Measurements from ENCODE around the gene CDH4.
"Not testable (repeated sequence)": the region's sequence is repeated elsewhere in the genome, so short reads cannot be mapped to it uniquely, and the experiment has no call there.

The CDH4 gene

DNA sequence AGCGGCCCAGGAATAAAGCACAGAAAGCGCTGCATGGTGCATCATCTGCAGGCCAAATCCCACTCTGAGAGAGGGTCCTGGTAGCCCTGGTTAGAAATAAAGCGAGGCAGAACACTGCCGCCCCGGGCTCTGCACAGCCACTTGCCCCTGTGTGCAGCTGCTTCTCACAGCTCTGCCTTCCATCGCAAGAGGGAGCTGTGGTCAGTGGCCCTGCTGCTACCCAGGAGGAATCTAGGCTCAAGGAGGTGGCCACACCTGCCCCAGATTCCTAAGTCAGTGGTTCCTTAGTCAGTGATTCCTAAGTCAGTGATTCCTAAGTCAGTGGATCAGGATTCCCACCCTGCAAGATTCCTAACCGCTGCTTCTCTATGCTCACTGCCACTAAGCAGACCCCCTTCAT is 8.8 kb downstream of the CDH4 start:
- Mint-ChIP-seq H3K9me3 (no peaks in the 10 kb centered on the region), H3K36me3 (ENCODE audit: low read depth) (no peaks in the 10 kb centered on the region), H3K27ac (no peak overlapping the region), H3K4me1 (ENCODE audit: low read depth) (no peaks in the 10 kb centered on the region), H3K4me3 (no peak overlapping the region), H3K27me3 (ENCODE audit: low read depth) (peaks cover 2% of the 10 kb centered on the region)
- no peak for DNase-seq (ENCODE audit: low spot score)

DNA sequence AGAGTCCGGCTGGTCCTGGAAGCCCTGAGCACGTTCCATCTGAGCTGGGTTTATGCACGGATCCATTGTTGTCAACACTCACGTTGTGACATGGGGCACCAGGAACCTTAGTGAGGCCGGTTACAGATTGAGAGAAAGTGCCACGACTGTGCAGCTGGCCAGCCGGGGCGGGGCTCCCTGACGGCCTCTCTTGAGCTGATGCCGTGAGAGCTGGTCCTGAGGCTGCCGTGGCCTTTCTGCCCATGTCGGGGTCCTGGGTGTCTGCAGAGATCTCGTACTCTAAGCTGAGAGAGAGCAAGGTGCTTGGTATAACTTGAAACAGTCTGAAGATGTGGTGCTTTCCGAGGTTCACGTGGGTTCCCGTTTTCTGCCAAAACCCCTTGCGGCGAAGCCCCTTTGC is 10.0 kb downstream of the CDH4 start:
- DNase-seq (ENCODE audit: low spot score) = no peak
- H3K9me3 Mint-ChIP-seq = no peaks in the 10 kb centered on the region
- no peak overlapping the region for H3K27ac Mint-ChIP-seq
- H3K4me3 Mint-ChIP-seq = no peak overlapping the region
- no peaks in the 10 kb centered on the region for H3K4me1 Mint-ChIP-seq (ENCODE audit: low read depth)
- no peaks in the 10 kb centered on the region for H3K27me3 Mint-ChIP-seq (ENCODE audit: low read depth)
- no peaks in the 10 kb centered on the region for H3K36me3 Mint-ChIP-seq (ENCODE audit: low read depth)

DNA sequence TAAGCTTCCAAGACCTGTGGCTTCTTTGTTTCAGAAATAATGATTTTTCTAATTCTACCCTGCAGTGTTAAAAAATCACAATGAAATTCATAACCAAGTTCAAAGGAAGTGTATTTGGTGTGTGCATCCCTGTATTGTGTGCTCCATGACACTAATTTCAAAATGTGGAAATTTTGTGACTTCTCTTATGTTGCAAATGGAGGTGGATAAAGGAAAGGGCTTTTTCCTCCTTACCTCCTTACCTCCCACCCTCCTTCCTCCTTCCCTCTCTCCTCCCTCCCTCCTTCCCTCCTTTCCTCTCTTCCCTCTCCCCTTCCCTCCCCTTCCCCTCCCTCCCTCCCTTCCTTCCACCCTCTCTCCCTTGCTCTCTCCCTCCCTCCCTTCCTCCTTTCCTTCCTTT is 10.5 kb downstream of the CDH4 start:
- H3K9me3 Mint-ChIP-seq = no peaks in the 10 kb centered on the region
- no peaks in the 10 kb centered on the region for H3K4me1 Mint-ChIP-seq (ENCODE audit: low read depth)
- no peak for DNase-seq (ENCODE audit: low spot score)
- H3K4me3 Mint-ChIP-seq = no peak overlapping the region
- no peaks in the 10 kb centered on the region for H3K36me3 Mint-ChIP-seq (ENCODE audit: low read depth)
- no peaks in the 10 kb centered on the region for H3K27me3 Mint-ChIP-seq (ENCODE audit: low read depth)
- H3K27ac Mint-ChIP-seq = no peak overlapping the region

DNA sequence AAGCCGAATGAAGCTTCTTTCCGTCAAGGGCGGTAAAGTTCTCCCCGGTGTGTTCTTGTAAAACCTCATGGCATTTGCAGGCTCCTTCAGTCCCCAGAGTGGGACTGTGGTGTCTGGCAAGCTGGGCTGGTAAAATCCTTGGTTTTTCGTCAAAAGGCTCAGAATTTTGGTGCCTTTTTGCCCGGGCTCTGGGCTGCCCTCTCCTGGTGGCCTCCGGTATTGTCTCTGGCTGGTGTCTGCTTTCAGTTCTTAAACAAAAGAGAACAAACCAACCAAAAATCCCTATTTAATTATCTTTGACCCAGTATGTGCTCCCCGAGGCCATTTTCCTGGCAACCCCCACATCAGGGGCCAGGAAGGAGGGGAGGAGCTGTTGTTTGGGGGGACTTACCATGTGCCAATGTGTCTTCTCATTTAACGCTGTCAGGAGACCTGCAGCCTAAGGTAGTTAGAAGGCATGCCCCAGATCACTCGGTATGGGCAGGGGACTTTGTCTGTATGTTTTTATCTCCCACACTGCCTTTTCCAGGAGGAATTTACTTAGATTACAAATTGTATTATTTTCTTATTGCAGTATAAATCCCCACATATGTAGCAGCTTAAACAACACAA is 11.1 kb downstream of the CDH4 start:
- Mint-ChIP-seq H3K27me3 (ENCODE audit: low read depth) (no peaks in the 10 kb centered on the region), H3K4me3 (no peak overlapping the region), H3K9me3 (no peaks in the 10 kb centered on the region), H3K27ac (no peak overlapping the region), H3K4me1 (ENCODE audit: low read depth) (no peaks in the 10 kb centered on the region), H3K36me3 (ENCODE audit: low read depth) (no peaks in the 10 kb centered on the region)
- DNase-seq (ENCODE audit: low spot score) = no peak

DNA sequence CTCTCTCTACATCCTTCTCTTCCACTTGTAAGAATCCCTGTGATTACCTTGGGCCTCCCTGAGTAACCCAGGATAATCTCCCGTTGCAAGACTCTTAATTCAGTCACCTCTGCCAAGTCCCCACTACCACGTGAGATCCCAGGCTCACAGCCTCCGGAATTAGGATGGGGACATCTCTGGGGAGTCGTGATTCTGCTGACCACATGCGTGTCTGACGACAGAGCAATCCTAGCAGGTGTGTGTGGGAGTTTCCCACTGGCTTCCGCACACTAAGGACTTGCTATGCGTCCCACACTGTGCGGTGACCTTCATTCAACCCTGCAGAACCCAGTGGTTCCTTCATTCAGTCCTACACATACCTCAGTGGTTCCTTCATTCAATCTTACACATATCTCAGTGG is 11.9 kb downstream of the CDH4 start:
- DNase-seq (ENCODE audit: low spot score) = no peak
- Mint-ChIP-seq H3K4me1 (ENCODE audit: low read depth) (no peaks in the 10 kb centered on the region), H3K27me3 (ENCODE audit: low read depth) (no peaks in the 10 kb centered on the region), H3K36me3 (ENCODE audit: low read depth) (no peaks in the 10 kb centered on the region), H3K4me3 (no peak overlapping the region), H3K27ac (no peak overlapping the region), H3K9me3 (no peaks in the 10 kb centered on the region)

DNA sequence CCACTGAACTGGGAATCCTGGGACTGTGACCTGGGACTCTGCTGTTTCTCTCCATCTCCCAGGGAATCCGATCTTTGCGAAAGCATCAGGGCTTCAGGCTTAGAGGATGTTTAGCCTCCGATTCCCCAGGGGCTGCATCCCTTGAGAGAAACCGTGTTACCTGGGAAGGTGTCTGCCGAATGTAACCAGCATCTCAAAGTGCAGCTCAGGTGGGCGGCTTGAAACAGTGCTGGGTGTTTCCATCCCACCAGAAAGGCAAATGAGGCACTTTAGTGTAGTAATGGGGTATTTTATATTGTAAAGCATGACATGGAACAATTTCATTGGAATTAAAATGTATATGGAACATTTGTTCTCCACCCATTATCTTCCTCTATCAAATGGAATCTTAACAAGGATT is 15.2 kb downstream of the CDH4 start:
- Mint-ChIP-seq H3K4me3 (no peak overlapping the region), H3K27ac (no peak overlapping the region), H3K9me3 (no peaks in the 10 kb centered on the region), H3K4me1 (ENCODE audit: low read depth) (no peaks in the 10 kb centered on the region), H3K36me3 (ENCODE audit: low read depth) (no peaks in the 10 kb centered on the region), H3K27me3 (ENCODE audit: low read depth) (no peaks in the 10 kb centered on the region)
- DNase-seq (ENCODE audit: low spot score) = no peak

DNA sequence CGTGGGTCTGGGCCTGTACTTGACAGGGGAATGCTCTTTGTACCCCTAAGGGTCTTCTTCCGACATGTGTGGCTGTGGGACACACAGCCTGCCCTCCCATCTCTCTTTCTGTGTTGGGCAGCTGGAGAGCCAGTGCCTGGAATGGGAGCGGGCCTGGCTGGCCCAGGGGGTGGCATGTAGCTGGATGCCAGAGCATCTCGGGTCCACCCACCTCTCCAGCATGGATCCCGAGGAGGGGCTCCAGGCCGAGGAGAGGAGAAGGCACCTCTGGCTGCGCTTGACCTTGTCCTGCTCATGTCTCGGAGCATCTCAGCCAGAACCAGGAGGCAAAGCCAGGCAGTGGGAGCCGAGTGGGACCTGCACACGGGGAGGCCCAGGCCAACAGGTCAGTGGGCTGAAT is 16.0 kb downstream of the CDH4 start:
- Mint-ChIP-seq H3K27ac (no peak overlapping the region), H3K4me3 (no peak overlapping the region), H3K36me3 (ENCODE audit: low read depth) (no peaks in the 10 kb centered on the region), H3K4me1 (ENCODE audit: low read depth) (no peaks in the 10 kb centered on the region), H3K27me3 (ENCODE audit: low read depth) (no peaks in the 10 kb centered on the region), H3K9me3 (no peaks in the 10 kb centered on the region)
- no peak for DNase-seq (ENCODE audit: low spot score)

DNA sequence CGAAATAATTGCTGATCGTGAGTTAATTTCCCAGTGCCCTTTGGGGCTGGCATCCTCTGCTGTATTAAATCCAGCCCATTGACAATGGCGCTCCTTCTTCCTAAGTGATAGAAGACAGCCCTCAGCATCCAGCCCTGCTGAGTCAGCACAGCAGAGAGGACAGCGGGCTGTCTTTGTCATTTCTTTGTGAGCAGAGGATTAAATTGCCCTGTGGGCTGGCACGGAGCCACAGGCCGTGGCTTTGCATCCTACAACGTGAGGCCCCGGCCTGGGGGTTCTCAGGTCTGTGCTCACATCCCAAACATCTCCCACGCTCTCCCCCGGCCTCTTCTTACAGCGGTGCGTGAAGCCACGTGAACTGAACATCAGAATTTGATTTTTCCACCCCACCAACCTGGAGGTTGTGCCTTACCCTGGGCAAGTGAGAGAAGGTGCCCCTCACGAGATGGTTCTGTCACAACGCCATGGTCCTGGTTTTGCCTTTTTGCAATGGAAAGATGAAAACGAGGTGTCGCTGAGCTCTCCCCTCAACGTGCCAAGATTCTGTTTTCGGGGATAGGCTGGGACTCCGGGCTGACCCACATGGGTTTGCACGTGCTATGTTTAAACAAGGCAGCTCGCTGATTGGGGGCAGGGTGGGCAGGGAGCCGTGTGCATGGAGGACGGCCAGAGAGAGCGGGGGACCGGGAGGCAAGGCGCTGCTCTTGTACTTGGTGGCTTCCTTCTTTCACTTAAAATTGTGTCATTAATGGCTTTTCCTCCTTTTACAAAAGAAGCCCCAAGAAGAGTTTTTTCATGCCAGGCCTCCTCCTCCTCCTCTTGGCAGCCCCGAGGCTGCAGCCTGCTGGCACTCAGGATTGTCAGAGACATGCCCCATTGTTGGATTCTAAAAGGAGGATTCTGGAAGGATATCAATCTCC is 19.5 kb downstream of the CDH4 start:
- Mint-ChIP-seq H3K36me3 (ENCODE audit: low read depth) (no peaks in the 10 kb centered on the region), H3K9me3 (peaks cover 13% of the 10 kb centered on the region), H3K27ac (no peak overlapping the region), H3K4me3 (no peak overlapping the region), H3K27me3 (ENCODE audit: low read depth) (no peaks in the 10 kb centered on the region), H3K4me1 (ENCODE audit: low read depth) (no peaks in the 10 kb centered on the region)
- no peak for DNase-seq (ENCODE audit: low spot score)

DNA sequence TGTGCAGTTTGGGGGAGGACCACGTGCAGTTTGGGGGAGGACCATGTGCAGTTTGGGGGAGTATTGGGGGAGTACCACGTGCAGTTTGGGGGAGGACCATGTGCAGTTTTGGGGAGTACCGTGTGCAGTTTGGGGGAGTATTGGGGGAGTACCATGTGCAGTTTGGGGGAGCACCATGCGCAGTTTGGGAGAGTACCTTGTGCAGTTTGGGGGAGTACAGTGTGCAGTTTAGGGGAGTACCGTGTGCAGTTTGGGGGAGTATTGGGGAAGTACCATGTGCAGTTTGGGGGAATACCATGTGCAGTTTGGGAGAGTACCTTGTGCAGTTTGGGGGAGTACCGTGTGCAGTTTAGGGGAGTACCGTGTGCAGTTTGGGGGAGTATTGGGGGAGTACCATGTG is 21.0 kb downstream of the CDH4 start:
- DNase-seq (ENCODE audit: low spot score); H3K36me3 Mint-ChIP-seq (ENCODE audit: low read depth); H3K27me3 Mint-ChIP-seq (ENCODE audit: low read depth); H3K4me1 Mint-ChIP-seq (ENCODE audit: low read depth); H3K27ac Mint-ChIP-seq; H3K4me3 Mint-ChIP-seq: not testable (repeated sequence)
- H3K9me3 Mint-ChIP-seq = peaks cover 13% of the 10 kb centered on the region

DNA sequence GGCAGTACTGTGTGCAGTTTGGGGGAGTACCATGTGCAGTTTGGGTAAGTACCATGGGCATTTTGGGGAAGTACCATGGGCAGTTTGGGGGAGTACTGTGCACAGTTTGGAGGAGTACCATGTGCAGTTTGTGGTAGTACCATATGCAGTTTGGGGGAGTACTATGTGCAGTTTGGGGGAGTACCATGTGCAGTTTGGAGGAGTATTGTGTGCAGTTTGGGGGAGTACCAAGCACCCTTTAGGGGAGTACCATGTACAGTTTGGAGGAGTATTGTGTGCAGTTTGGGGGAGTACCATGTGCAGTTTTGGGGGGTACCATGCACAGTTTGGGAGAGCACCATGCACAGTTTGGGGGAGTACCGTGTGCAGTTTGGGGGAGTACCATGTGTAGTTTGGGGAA is 21.6 kb downstream of the CDH4 start:
- H3K4me3 Mint-ChIP-seq; DNase-seq (ENCODE audit: low spot score); H3K27ac Mint-ChIP-seq; H3K4me1 Mint-ChIP-seq (ENCODE audit: low read depth); H3K27me3 Mint-ChIP-seq (ENCODE audit: low read depth); H3K36me3 Mint-ChIP-seq (ENCODE audit: low read depth): not testable (repeated sequence)
- H3K9me3 Mint-ChIP-seq = peaks cover 13% of the 10 kb centered on the region

DNA sequence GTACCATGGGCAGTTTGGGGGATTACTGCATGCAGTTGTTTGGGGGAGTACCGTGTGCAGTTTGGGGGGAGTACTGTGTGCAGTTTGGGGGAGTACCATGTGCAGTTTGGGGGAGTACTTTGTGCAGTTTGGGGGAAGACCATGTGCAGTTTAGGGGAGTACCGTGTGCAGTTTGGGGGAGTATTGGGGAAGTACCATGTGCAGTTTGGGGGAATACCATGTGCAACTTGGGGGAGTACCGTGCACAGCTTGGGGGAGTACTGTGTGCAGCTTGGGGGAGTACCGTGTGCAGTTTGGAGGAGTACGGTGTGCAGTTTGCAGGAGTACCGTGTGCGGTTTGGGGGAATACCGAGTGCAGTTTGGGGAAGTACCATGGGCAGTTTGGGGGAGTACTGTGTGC is 22.3 kb downstream of the CDH4 start:
- Mint-ChIP-seq H3K27me3 (ENCODE audit: low read depth) (no peaks in the 10 kb centered on the region), H3K36me3 (ENCODE audit: low read depth) (no peaks in the 10 kb centered on the region), H3K27ac (no peak overlapping the region), H3K9me3 (peaks cover 13% of the 10 kb centered on the region), H3K4me1 (ENCODE audit: low read depth) (no peaks in the 10 kb centered on the region), H3K4me3 (no peak overlapping the region)
- no peak for DNase-seq (ENCODE audit: low spot score)

DNA sequence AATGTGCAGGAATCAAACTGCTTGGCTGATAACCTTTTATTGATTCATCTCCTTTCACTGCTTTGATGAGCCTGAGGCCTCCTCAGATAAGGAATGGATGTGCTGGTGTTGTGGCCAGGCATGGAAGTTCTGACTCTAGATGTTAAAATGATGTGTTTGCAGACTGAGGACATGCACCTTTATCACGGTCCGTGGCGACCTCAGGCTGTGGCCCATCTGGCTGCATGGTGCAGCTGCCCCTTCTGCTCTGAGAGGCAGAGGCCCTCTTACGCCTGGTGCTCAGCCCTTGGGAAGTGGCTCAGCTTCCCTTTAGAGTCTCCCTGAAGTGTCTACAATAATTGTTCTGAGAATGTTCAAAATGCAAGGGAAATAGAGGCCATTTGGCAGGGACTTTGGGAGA is 26.2 kb downstream of the CDH4 start:
- no peaks in the 10 kb centered on the region for H3K27me3 Mint-ChIP-seq (ENCODE audit: low read depth)
- peaks cover 4% of the 10 kb centered on the region for H3K36me3 Mint-ChIP-seq (ENCODE audit: low read depth)
- H3K27ac Mint-ChIP-seq = no peak overlapping the region
- peaks cover 19% of the 10 kb centered on the region for H3K9me3 Mint-ChIP-seq
- H3K4me3 Mint-ChIP-seq = no peak overlapping the region
- H3K4me1 Mint-ChIP-seq (ENCODE audit: low read depth) = no peaks in the 10 kb centered on the region
- no peak for DNase-seq (ENCODE audit: low spot score)

DNA sequence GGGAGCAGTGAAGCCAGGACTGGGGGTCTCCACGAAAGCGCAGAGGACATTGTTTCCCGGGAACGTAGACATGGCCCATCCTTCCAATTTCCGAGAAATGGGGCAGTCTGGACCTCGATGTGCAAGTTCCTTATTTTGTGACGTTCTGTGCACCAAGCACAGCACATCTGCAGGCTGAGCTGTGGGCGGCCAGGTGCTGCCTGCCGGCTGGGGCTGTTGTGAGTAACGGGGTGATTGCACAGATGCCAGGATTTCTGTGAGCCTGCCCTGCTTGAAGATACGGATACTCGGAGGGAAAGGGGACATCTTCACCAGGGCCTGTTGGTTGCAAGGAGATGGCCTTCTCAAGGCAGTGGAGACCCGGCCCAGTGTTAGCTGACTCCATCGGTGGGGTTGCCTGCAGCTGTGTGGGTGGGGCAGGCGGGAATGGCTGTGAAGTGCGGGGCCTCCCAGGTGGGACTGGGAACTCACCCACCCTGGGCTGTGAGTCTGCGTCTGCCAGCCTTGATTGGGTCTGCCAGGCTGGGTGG is 27.6 kb downstream of the CDH4 start:
- no peak overlapping the region for H3K4me3 Mint-ChIP-seq
- no peak overlapping the region for H3K27ac Mint-ChIP-seq
- H3K9me3 Mint-ChIP-seq = peaks cover 13% of the 10 kb centered on the region
- H3K4me1 Mint-ChIP-seq (ENCODE audit: low read depth) = no peaks in the 10 kb centered on the region
- H3K27me3 Mint-ChIP-seq (ENCODE audit: low read depth) = no peaks in the 10 kb centered on the region
- DNase-seq (ENCODE audit: low spot score) = no peak
- H3K36me3 Mint-ChIP-seq (ENCODE audit: low read depth) = peaks cover 6% of the 10 kb centered on the region

DNA sequence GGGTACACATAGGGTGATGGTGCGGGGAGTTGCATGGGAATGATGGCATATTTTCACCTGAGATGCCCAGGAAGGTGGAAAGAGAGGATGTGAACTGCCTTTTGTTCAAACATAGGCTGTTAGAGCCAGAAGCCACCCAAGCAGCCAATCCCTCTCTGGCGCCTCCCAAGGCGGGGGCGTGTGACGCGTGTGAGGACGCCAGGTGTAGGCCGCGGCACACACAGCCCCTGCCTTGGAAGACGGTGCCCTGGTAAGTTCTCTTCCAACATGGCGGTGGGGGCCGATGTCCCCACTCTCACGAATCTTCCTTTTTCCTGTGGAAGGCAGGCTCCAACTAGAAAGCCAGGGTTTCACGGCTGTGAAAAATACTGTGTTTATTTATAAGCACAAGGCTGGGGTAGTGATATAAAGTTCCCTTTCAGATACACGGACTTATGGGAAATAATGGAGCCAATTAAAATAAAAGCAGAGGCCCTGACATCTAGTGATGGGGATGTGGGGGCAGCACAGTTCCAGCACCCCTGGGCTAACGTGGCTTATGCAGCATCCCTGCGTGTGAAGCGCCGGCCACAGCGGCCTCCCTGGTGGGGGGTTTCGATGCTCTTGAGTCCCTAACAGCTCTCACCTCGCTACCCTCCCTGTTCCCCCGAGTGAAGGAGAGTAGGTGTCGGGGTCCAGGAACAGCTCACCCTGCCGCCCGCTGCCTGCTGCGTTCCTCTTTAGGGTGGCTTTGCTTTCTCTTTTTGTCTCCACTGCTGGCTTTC is 28.3 kb downstream of the CDH4 start:
- H3K9me3 Mint-ChIP-seq = peaks cover 10% of the 10 kb centered on the region
- no peak for DNase-seq (ENCODE audit: low spot score)
- no peaks in the 10 kb centered on the region for H3K4me1 Mint-ChIP-seq (ENCODE audit: low read depth)
- H3K36me3 Mint-ChIP-seq (ENCODE audit: low read depth) = peaks cover 6% of the 10 kb centered on the region
- H3K27me3 Mint-ChIP-seq (ENCODE audit: low read depth) = no peaks in the 10 kb centered on the region
- H3K27ac Mint-ChIP-seq = no peak overlapping the region
- H3K4me3 Mint-ChIP-seq = no peak overlapping the region
